Psoas muscle (tissue), 8 donors: ENCODE measurements around the gene CHMP5. TPM values are rescaled to one million over a fixed set of nuclear protein-coding genes. Genes with fewer than 3 reads are reported as not detected.

Source experiments
- ATAC-seq, 4 donors: fragments of 200-7000 bp; cut with Tn5 transposase; one replicate each; pipeline ENCODE4 v1.9.1; 2020; ENCODE audit warnings: moderate library complexity in 3 of 4, mild to moderate bottlenecking in 2 of 4
- DNase-seq, 2 donors: peaks; one replicate each; pipeline ENCODE4 v3.0.0-alpha.2; 2020
- H3K27ac ChIP-seq: fragments of 200-600 bp; one replicate; pipeline ENCODE4 v1.8.0; 2022
- H3K27me3 ChIP-seq, 3 donors: fragments of 200-600 bp in 1 of 3; one replicate each; pipeline versions ENCODE4 v1.6.1 to v1.8.0; 2013 to 2022; ENCODE audit warnings: low read length in 2 of 3, mild to moderate bottlenecking in 2 of 3, moderate library complexity in 1 of 3; ENCODE audit not compliant: insufficient read depth in 3 of 3
- H3K36me3 ChIP-seq, 2 donors: fragments of 200-600 bp in 1 of 2; one replicate each; pipeline versions ENCODE4 v1.6.1 to v1.8.0; 2013 to 2022; ENCODE audit warnings: low read depth in 1 of 2, mild to moderate bottlenecking in 1 of 2, moderate library complexity in 1 of 2; ENCODE audit not compliant: insufficient read depth in 1 of 2
- H3K4me1 ChIP-seq: fragments of 200-600 bp; one replicate; pipeline ENCODE4 v1.8.0; 2022
- H3K4me3 ChIP-seq: fragments of 200-600 bp; one replicate; pipeline ENCODE4 v1.8.0; 2022; ENCODE audit warnings: mild to moderate bottlenecking
- H3K9me3 ChIP-seq: fragments of 200-600 bp; one replicate; pipeline ENCODE4 v1.8.0; 2022
- CTCF ChIP-seq: fragments of 200-600 bp; IDR thresholded peaks from one replicate; pipeline ENCODE4 v1.8.0; 2022; ENCODE audit warnings: antibody characterized with exemption
- WGBS, 3 donors: extraction: QIAGEN DNeasy Blood & Tissue Kit; methylation state at CpG; one replicate each; pipeline versions ENCODE4 v1.1.6 to v1.1.7; 2013; 5-methylcytosine and 5-hydroxymethylcytosine counted together
- intact Hi-C, 2 donors: fragments of 100-400 bp; cut with DNase I; formaldehyde crosslinking; loops; one replicate each; pipeline versions ENCODE4 v1.11.0 to v1.14.2; 2022
- polyA plus RNA-seq, 3 donors: library from polyadenylated mRNA; stranded (reverse); fragments of 200-250 nt; gene quantifications; one replicate each; pipeline ENCODE4 v1.2.3, GENCODE V29; 2013
- total RNA-seq, 4 donors: library from RNA; stranded (reverse); fragmentation: NEBNext Ultra II Directional in 2 of 4; extraction: Animal tissue kit (Norgen Biotek cat#: 25700) in 2 of 4; gene quantifications; one replicate each; pipeline versions ENCODE4 v1.2.1 to v1.2.4, GENCODE V29; 2021 to 2023
- donor health status: healthy with polysubstance abuse.
- donor health status: DM: no; HTN: no; CAD: no; lungs with moderate emphysema.
- donor health status: Bipolar disorder and iron deficiency.
- donor health status: healthy.
- donor health status: DM: yes; HTN: yes; CAD: no.
- donor health status: DM: no; HTN: no; CAD: no.
- donor health status: DM: no; HTN: no; CAD: no.
- donor health status: DM: yes; HTN: yes; CAD: no.

Gene CHMP5
- total and polyA plus RNA-seq, 7 donors = 28.7 to 80.4 (median 38.3) TPM

- DNase-seq (peak; percentile 53 to 85), ATAC-seq (peak; percentile 84 to 95 (median 90))
- Histone ChIP-seq H3K27ac (peak within 1 kb of the TSS; percentile 27), H3K4me1 (peaks cover 15% of the 10 kb centered on the region), H3K4me3 (no peak within 1 kb of the TSS), H3K9me3 (no peaks in the 10 kb centered on the region), H3K27me3 (no peaks in the 10 kb centered on the region), H3K36me3 (no peaks in the 10 kb centered on the region)
- intact Hi-C loops = no loop called here
- WGBS, 3 donors = 13 to 15% (median 13%) methylated on average over 7 of the region's 7 CpGs
- TF ChIP-seq CTCF = no peak
Observed at GRCh38 chr9:33239921-33240320, 24.9 kb upstream of the CHMP5 start, which contains the start of gene SPINK4. Gene SPINK4 (plus strand): TSS chr9:33240167. CDS start chr9:33240209, 42 bp downstream.

GRCh38 chr9:33241298-33241697 is 23.6 kb upstream of the CHMP5 start:
- Histone ChIP-seq H3K27me3 (no peaks in the 10 kb centered on the region), H3K9me3 (no peaks in the 10 kb centered on the region), H3K4me1 (peaks cover 15% of the 10 kb centered on the region), H3K4me3 (no peak overlapping the region), H3K36me3 (no peaks in the 10 kb centered on the region), H3K27ac (no peak overlapping the region)
- no peak for TF ChIP-seq CTCF
- ATAC-seq (no peak), DNase-seq (no peak)
- intact Hi-C loops = no loop called here
- 72 to 88% (median 80%) methylated on average over 5 of the region's 5 CpGs for WGBS, 3 donors

GRCh38 chr9:33242609-33243134 is 22.2 kb upstream of the CHMP5 start:
- no peaks in the 10 kb centered on the region for H3K27me3 ChIP-seq
- 84 to 87% (median 84%) methylated on average over 6 of the region's 6 CpGs for WGBS, 3 donors
- intact Hi-C loops = no loop called here
- TF ChIP-seq CTCF = no peak
- H3K4me1 ChIP-seq = peaks cover 15% of the 10 kb centered on the region
- no peak overlapping the region for H3K4me3 ChIP-seq
- no peaks in the 10 kb centered on the region for H3K36me3 ChIP-seq
- ATAC-seq (no peak), DNase-seq (no peak)
- no peak overlapping the region for H3K27ac ChIP-seq
- no peaks in the 10 kb centered on the region for H3K9me3 ChIP-seq

GRCh38 chr9:33244137-33244784 is 20.6 kb upstream of the CHMP5 start:
- no peak for TF ChIP-seq CTCF
- DNase-seq (no peak), ATAC-seq (no peak)
- no peaks in the 10 kb centered on the region for H3K27me3 ChIP-seq
- H3K4me1 ChIP-seq = peaks cover 11% of the 10 kb centered on the region
- intact Hi-C loops = no loop called here
- 82 to 90% (median 84%) methylated on average over 9 of the region's 9 CpGs for WGBS, 3 donors
- no peak overlapping the region for H3K4me3 ChIP-seq
- peaks cover 0 to 8% of the 10 kb centered on the region in 2 donors for H3K36me3 ChIP-seq
- H3K27ac ChIP-seq = no peak overlapping the region
- no peaks in the 10 kb centered on the region for H3K9me3 ChIP-seq
